GM13977 (cell line): Measurements from ENCODE around the gene ACADSB.

Source experiments
- DNase-seq: peaks from one replicate; pipeline ENCODE4 v3.0.0; 2012; ENCODE audit warnings: low spot score
- CTCF ChIP-seq: IDR thresholded peaks from 2 replicates; pipeline ENCODE4 v1.5.1; 2012; ENCODE audit warnings: mild to moderate bottlenecking, control low read depth; ENCODE audit not compliant: insufficient read depth; ENCODE audit errors: extremely low read depth, missing control alignments
- in situ Hi-C: fragments of 300-500 bp; cut with MboI; formaldehyde crosslinking; loops from one replicate; pipeline ENCODE4 v1.12.0; 2022; ENCODE audit warnings: low sequenced_read_pairs, low pct_unique_long_range_greater_than_20kb, mixed read lengths, inconsistent platforms; ENCODE audit not compliant: unreplicated experiment

Gene ACADSB

DNA sequence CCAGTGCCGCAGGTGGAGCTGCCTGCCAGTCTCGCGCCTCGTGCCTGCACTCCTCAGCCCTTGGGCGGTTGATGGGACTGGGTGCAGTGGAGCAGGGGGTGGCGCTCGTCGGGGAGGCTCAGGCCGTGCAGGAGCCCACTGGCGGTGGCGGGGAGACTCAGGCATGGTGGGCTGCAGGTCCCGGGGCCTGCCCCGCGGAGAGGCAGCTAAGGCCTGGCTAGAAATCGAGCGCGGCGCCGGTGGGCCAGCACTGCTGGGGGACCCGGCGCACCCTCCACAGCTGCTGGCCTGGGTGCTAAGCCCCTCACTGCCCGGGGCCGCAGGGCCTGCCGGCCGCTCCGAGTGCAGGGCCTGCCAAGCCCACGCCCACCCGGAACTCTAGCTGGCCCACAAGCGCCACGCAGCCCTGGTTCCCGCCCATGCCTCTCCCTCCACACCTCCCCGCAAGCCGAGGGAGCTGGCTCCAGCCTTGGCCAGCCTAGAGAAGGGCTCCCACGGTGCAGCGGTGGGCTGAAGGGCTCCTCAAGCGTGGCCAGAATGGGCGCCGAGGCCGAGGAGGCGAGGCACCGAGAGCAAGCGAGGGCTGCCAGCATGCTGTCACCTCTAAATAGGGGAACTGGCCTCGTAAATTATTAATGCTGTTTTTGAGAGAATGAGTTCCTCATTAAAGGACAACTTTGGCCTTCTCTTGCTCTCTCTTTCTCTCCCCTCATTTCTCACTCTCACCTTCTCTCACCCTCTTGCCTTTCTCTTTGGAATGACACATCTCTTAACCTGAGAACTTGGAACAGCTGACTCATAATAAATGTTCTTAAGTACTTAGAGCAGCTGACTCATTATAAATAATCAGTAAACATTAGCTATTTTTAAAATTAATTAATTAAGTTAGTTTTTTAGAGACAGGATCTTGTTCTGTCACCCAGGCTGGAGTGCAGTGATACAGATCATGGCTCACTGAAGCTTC lies 4.9 kb downstream of the ACADSB start:
- TF ChIP-seq CTCF, result no peak
- DNase-seq, result no peak
- in situ Hi-C loops, result no loop called here

GRCh38 chr10:123014772-123015171 lies 6.0 kb downstream of the ACADSB start:
- in situ Hi-C loops, result no loop called here
- no peak for DNase-seq
- no peak for TF ChIP-seq CTCF

- no peak for TF ChIP-seq CTCF
- in situ Hi-C loops, result no loop called here
- no peak for DNase-seq
Measured at GRCh38 chr10:123016228-123016627, 7.4 kb downstream of the ACADSB start.

DNA sequence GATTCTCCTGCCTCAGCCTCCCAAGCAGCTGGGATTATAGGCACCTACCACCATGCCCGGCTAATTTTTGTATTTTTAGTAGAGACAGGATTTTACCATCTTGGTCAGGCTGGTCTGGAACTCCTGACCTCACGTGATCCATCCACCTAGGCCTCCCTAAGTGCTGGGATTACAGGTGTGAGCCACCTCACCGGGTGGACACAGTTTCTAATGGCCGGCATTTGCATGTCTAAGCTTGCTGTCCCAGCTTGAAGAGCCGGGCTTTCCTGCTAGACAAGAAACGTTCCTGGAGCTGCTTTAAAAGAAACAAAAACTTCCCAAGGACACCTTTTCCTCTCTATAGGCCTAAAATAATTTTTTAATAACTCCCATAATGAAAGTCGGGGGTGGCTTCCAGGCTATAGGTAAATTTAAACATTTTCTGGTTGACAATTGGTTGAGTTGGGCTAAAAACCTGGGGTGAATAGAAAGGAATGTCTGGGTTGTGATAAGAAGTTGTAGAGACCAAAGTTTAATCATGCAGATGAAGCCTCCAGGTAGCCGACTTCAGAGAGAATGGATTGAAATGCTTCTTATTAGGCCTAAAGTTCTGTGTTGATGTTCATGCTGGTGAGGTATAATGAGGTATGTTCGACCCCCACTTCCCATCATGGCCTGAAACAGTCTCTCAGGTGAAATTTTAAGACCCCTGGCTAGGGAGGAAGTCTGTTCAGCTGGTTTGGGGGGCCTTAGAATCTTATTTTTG lies 8.8 kb downstream of the ACADSB start:
- DNase-seq, result no peak
- in situ Hi-C loops, result no loop called here
- TF ChIP-seq CTCF, result no peak

DNA sequence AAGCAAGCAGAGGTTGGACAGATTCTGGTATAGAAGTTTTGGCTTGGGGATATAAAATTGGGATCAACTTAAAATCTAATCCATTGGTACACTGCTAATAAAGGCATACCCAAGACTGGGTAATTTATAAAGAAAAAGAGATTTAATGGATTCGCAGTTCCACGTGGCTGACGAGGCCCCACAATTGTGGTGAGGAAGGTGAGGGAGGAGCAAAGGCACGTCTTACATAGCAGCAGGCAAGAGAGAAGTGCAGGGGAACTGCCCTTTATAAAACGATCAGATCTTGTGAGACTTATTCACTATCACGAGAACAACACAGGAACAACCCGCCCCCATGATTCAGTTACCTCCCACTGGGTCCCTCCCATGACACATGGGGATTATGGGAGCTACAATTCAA lies 9.7 kb downstream of the ACADSB start:
- no peak for DNase-seq
- TF ChIP-seq CTCF, result no peak
- in situ Hi-C loops, result no loop called here

DNA sequence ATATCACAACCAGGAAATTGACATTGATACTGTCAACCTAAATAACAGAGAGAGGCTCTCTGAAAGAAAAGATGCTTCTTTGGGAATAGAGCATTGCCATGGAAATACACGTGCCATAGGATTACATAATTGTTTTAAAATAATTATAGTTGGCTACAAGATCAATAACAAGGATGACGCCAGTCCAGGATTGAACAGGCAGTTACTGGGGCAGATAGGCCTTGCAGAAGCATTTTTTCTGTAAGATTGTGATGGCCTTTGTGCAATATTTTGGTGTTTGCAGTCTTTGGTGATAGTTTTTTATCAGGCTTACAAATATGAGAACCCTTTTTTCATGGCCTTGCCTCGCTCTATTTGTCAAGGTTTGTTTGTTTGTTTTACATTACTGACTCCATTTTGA lies 10.5 kb downstream of the ACADSB start:
- in situ Hi-C loops, result no loop called here
- no peak for DNase-seq
- no peak for TF ChIP-seq CTCF
